A172 (cell line): Measurements from ENCODE around the gene KLHL11. TPM values are rescaled to one million over a fixed set of nuclear protein-coding genes. Genes with fewer than 3 reads are reported as not detected.
A peak's percentile ranks its signal among the peaks of the same experiment; 100 is the strongest.
"Not testable (repeated sequence)": the region's sequence is repeated elsewhere in the genome, so short reads cannot be mapped to it uniquely, and the experiment has no call there.

Experiments used
- DNase-seq: peaks from one replicate; pipeline ENCODE4 v3.0.0-alpha.2; 2015; ENCODE audit warnings: low spot score
- total RNA-seq: library from RNA; depleted of rRNA; stranded (reverse); fragments of >200 nt; shearing (Covaris generic); gene quantifications from 2 replicates; pipeline ENCODE4 v1.2.3, GENCODE V29; 2014

The KLHL11 gene
- total RNA-seq, 1 experiment from 2014 or later = 34.8 TPM

DNA sequence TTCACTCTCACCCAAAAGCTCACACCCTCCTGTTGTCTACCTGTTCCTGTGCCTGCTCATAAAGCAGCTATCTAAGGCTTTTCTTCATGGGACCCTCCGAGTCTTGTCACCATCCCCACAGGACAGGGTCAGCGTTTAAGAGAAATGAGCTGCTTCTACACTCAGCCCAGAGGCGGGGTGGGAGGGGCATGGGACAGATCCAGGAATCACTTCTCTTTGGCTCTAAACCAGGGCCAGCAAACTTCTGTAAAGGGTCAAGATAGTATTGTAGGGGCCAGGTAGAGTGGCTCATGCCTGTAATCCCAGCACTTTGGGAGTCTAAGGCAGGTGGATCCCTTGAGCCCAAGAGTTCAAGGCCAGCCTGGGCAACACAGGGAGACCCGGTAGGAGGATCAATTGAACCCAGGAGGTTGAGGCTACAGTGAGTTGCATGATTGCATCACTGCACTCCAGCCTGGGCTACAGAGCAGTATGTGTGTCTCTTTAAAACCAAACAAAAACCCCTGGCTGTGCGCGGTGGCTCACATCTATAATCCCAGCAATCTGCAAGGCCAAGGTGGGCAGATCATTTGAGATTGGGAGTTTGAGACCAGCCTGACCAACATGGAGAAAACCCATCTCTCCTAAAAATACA lies 23.2 kb upstream of the KLHL11 start:
- DNase-seq = no peak

DNA sequence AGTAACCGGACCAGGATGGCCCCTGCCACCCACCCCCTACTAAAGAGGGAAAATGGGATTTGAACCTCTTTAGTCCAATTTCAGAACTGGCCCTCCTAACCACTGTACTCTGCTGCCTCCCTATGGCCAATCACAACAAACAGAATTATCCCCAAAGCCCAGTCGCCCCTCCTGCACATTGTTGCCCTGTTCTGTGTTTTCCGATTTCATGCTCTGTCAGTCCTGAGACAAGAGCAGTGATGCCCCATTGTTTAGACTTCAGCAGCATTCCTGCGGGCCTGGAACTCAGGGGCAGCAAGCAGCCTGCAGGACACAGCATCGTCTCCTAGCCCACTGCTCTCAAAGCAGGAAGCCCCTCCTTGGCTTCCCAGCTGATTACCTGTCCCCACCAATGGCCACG lies 20.5 kb upstream of the KLHL11 start:
- DNase-seq = no peak

DNA sequence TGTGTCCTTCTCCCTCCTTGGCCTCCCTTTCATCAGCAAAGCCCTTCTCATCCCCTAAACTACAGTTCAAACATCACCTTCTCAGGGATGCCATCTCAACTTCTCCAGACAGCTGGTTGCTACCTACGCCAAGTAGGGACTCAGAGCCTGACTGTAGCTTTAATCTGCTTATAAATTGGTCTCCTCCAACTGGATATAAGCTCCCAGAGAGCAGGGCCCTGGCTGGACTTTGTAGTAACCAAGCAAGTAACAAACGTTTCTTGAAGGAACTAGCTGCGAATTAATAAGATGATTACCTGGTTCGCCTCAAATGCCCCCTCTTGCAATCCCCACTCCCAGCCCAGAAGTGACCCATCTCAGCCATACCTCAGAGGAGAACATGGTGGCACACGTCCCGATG lies 17.5 kb upstream of the KLHL11 start:
- no peak for DNase-seq

DNA sequence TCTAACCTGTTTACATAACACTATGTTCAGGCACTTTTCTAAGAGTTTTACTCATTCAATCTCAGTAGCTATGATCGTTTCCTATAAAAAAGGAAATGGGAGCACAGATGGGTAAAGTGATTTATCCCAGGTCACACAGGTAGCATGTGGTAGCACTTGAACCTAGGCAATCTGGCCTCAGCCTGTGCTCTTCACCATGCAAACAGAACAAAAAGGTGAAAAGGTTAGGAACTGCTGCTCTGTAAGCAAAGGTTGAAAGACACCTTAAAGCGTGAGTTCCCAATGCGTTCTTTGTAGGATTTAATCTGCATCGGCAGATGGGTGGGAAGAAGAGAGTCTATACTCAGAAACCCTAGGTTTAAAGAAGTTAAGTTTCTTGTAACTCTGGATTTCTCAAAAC lies 14.9 kb upstream of the KLHL11 start:
- no peak for DNase-seq

DNA sequence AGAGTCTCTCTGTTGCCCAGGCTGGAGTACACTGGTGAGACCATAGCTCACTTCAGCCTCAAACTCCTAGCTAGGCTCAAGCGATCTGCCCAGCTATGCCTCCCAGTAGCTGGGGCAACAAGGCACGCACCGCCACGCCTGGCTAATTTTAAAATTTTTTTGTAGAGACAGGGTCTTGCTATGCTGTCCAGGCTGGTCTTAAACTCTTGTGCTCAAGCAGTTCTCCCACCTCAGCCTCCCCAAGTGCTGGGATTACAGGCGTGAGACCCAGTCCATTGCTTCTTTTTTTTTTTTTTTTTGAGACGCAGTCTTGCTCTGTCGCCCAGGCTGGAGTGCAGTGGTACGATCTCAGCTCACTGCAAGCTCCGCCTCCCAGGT lies 9.1 kb upstream of the KLHL11 start:
- DNase-seq = not testable (repeated sequence)

DNA sequence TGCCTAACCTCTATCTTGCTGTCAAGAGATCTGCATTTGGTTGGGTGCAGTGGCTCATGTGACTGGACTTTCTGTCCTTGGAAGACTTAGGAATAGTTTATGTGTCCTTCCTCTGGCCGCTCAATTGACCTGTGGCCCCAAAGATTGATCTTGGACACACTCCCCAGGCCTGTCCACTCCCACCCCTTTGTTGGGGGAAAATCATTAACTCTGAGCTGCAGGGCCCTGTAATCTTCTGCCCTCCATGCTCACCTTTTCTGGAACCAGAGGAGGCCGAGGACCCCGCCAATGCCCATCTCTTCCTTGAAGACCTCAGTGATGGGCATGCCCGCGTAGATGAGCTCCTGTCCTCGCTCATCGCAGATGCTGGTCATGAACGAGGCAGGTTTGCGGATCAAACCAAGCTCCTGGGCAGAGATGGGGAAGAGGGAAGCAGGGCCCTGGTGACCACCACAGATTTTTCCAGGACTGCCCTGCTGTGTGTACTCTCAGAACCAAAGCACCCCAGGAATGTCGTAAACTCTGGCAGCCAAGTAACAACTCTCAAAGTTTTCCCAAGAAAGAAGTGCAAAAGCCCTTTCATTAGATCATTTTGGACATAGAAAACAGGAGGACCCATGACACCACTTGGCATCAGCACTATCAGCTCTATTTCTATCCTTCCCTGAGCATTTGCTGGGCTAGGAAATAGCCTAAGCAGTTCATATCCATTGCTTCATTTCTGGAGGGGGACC lies 8.5 kb upstream of the KLHL11 start:
- DNase-seq = no peak

DNA sequence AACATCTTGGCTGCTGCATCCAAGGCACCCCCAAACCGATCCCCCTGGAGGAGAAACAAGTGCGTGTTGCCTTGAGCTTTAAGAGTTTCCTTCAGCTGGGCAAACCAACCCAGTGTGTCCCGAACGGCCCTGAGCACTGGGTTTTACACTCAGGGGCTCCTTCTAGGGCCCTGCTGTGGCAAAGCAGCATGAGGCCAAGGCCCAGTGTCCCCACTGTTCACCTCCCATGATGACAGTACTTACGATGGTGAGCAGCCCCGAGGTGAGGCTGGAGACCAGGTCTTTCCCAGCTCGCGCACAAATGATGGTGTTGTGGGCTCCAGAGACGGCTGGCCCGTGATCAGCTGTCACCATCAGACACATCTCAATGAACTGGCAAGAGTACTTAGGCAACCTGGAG lies 6.6 kb upstream of the KLHL11 start:
- no peak for DNase-seq

DNA sequence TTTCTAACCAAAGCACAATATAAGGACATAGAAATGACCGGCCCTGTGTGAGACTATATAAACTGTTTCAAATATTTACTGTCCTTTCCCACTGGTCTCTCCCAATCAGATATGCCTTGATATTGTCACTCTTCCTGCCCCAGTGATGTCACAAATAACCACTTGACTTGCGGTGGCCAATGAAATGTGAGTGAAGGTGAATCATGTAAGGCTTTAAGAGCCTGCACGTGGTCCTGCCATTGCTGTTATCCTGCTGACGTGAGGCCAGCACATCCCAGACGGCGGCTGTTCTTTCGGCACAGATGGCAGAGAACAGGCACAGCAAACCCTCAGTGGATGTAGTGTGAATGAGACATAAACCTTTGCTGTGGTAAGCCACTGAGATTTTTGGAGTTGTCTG lies 5.4 kb upstream of the KLHL11 start:
- DNase-seq = peak; percentile 41

DNA sequence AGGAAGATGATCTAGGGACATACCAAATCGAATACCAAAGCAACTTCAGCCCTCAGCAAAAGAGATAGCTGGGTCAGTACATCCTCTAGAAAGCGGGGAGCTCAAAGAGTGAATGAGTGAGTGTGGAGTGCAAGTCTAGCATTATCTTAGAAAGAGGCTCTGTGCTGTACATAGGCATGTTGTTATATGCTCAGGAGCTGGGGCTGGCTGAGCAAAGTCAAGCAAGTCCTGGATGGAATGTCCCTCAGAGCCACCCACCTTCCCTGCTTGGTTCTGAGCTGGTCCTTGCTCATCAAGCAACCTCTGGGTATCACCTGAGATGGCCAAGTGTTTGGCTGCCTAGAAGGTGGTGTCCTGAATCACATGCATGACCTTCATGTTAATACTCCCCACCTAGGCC lies 4.9 kb upstream of the KLHL11 start:
- DNase-seq = no peak

DNA sequence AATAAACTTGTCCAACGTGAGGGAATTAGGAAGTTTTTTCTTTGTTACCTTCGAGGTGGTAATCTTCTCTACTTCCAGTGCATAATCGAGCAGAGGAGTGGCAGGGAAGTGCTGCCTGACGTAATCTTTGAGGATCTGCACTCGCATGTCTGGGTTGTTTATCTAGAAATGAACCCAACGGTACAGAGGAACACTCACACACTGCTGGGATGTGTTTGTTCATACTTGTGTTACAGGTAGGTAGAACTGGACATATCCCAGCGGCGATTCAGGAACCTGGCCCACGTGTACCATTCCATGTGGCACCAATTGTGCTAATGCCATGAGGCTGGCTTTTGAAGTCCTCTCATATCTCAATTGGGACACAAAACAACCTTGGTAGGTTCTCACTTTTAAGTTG lies 4.2 kb upstream of the KLHL11 start:
- DNase-seq = no peak

DNA sequence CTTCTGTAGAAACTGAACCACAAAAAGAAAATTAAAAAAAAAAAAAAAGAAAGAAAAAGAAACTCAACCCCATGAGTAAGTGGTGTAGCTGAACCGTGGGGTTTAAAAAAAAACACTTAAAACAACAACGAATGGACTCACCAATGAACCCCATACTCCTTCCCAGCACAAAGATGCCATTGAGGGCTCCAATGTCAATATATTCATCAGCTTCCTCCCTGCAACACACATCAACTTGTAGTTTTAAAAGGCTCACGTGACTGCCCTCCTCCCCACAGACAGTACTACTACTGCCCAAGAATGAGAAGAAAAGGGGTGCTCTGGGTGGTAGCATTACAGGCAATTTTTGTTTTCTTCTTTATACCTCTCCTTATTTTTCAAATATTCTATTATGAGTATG lies 3.3 kb upstream of the KLHL11 start:
- no peak for DNase-seq

DNA sequence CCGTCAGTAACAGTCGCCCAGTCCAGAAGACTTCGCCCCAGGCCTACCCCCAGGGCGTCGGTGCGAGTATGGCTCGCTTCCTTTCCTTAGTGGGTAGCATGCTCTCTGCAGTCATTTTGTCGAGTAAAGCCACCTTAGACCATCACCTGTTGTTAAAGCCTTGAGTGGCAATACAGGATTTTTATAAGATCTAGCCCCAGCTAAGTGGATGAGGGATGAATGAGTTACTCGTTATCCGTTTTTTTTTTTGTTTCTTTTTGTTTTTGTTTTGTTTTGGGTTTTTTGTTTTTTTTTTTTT lies 322 bp upstream of the KLHL11 start:
- no peak for DNase-seq

DNA sequence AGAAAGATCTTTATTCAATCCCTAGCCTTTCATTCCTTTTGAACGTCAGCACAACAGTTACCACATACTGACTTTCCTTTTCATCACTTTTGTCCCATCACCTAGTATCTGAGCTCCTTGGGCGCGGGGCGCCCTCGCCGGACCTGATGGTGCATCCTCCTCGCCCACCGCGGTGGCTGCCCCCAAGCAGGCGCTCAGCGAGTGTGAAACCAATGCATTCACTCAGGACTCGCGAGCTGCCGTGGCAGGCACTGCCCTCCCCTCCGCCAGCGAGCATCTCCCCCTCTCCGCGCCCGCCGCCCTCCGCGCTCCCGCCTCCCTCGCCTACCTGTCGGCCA lies 756 bp downstream of the KLHL11 start:
- no peak for DNase-seq

DNA sequence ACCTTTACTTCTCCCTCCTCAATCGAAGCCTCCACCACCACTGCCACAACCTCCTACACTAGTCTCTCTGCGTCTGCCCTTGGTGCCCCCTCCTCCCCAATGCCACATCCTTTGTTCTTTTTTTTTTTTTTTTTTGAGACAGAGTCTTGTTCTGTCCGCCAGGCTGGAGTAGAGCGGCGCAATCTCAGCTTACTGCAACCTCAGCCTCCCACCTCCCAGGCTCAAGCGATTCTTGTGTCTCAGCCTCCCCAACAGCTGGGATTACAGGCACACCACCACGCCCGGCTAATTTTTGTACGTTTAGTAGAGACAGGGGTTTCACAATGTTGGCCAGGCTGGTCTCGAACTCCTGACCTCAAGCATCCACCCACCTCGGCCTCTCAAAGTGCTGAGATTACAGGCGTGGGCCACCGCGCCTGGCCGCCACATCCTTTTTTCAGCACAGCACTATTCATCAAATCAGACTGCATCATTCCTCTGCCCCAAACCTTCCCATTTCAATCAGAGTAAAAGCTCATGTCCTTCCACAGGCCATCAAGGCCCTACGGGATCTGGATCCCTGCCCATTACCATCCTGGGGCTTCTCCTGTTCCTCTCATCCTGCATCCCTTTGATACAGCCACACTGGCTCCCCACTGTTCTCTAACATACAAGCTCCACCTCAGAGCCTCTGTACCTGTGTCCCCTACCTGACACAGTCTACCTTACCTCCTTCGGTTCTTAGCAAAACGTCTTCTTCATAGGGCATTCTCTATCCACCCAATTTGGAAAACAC lies 2.0 kb downstream of the KLHL11 start:
- DNase-seq = no peak

DNA sequence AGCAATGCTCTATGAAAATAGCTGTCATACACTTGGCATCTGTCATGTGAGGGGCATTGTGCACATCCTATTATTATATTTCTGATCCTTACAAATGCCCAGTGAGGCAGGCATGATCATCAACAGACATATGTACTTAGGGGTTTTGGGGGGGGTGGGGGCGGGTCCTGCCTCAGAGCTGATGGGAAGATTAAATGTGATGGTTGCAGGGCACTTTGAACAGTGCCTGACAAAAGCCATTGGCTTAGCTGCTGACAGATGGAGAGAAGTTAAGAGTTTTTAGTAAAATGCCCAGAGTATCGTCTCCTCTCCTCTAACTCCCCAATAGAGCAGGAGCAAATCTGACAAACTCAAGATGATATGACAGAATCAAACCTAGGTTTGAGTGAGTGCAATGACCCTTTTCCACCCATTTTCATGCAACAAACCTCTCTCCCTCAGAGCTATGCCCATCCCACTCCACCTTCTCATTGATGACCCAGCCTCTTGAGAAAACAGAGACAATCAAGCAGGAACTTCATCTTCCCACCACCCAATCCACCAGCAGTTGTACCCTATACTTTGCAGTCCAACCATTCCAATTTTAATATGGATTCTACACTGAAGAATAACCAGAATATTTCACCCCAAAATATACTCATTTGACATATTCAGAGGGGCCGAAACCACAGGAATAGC lies 4.8 kb downstream of the KLHL11 start:
- no peak for DNase-seq

DNA sequence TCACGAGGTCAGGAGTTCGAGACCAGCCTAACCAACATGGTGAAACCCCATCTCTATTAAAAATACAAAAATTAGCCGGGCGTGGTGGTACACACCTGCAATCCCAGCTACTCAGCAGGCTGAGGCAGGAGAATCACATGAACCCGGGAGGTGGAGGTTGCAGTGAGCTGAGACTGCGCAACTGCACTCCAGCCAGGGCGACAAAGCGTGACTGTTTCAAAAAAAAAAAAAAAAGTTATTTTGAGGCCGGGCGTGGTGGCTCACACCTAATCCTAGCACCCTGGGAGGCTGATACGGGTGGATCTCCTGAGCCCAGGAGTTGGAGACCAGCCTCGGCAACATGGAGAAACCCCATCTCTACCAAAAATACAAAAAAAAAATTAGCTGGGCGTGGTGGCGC lies 13.8 kb downstream of the KLHL11 start:
- DNase-seq = not testable (repeated sequence)

DNA sequence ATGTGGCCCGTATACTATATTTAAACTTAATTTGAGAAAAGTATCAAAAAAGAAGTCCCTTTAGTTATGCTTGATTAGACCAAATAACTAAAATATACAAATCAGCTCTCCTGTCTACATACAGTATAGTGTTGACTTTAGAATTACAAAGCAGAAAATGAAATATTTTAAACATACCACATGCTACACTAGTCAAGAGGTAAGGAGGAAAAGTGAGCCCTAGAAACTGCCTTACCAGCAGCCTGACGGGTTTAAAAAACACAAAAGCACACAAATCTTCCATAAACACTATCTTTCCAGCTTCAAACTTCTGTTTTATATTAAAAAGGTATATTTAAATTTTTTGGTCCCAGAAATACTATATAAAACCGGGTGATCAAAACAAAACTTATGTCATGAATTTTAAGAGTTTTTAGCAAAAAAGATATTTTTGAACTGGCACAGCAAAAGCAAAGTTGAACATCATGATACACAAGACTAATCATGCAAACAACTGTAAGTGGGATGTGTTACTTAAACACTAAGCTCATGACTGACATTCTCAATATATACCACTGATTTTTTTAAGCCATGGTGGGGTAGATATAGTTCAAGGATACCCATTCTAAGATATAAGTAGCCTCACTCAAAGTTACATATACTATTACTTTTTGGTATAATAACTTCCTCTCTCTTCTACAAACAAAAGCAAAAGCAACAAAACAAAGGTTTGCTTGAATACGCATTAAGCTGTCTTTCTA lies 15.8 kb downstream of the KLHL11 start:
- DNase-seq = no peak

DNA sequence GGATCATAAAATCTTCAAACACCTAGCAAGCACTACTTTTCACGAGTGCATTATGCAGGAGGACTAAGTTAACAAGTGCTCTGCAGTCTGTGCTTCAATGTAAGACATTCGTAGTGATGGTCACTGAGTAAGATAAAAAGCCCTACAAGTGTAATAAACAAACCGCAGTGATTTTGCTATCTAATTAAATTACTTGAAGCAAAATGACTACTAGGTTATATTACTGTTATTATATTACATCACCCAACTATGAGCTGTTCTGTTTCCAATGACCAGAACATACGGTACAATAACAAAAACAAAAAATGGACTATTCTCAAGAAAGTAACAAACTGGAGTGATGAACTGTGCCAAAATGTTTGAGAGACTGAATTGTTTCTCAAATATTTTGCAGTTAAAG lies 16.4 kb downstream of the KLHL11 start:
- no peak for DNase-seq

DNA sequence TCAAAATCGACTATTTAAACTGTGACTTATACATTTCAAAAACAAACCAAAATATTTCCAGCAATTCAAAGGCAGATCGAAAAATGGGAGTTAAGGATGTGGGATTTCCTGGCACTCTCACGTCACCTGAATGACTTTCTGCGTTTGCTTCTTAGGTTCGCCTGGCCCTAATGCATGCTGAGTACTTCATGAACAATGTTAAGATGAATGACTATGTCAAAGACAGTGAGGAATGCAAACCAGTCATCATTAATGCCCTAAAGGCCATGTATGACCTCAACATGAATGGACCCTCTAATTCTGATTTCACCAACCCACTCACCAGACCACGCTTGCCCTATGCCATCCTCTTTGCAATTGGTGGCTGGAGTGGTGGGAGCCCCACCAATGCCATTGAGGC lies 20.3 kb downstream of the KLHL11 start:
- no peak for DNase-seq

DNA sequence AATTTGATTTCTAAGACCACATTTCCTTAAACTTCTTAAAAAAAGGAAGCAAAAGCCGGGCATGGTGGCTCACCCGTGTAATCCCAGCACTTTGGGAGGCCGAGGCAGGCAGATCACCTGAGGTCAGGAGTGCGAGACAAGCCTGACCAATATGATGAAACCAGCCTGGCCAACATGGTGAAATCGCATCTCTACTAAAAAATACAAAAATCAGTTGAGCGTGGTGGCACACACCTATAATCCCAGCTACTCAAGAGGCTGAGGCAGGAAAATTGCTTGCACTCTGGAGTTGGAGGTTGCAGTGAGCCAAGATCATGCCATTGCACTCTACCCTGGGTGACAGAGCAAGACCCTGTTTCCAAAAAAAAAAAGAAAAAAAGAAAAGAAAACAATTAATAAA lies 24.4 kb downstream of the KLHL11 start:
- DNase-seq = not testable (repeated sequence)

DNA sequence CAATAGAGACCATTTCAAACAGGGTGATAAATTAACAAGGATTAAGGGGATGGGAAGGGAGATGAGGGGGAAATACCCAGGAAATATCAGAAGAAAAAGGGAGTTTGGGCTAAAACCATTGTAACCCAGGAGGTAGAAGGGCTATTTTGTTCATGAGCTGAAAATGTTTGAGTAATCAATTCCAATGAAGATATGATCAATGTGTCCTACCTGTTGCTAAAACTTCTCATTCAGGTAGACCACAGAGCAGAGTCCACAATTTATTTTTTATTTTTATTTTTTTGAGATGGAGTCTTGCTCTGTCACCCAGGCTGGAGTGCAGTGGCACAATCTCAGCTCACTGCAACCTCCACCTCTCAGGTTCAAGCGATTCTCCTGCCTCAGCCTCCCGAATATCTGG lies 25.8 kb downstream of the KLHL11 start:
- not testable (repeated sequence) for DNase-seq
